ENCODE measurements around the gene UBA52. TPM values are rescaled to one million over a fixed set of nuclear protein-coding genes. Genes with fewer than 3 reads are reported as not detected.

The UBA52 gene
- polyA plus RNA-seq, 1 of the 3 experiments (the other 2 are of a cell fraction), result 2,690 TPM

GRCh38 chr19:18607226-18608101 lies 35.8 kb downstream of the UBA52 start:
- 3% methylated on average over 39 of the region's 68 CpGs for WGBS (ENCODE audit: low lambda C conversion rate)
- POLR2A ChIA-PET, result no interaction called here
- Histone ChIP-seq H3K36me3 (replicated peaks in 1 of 2; ENCODE audit: control insufficient read depth in 1 of 2, insufficient read depth in 2 of 2, low read length in 1 of 2) (no peaks in the 10 kb centered on the region), H4K20me1 (ENCODE audit: insufficient read depth) (no peaks in the 10 kb centered on the region), H3K9me3 (no peaks in the 10 kb centered on the region), H3K4me2 (peak overlapping the region; percentile 66; the same call in 1 of the 2 replicates), H3K4me1 (ENCODE audit: control insufficient read depth in 1 of 2, insufficient read depth in 2 of 2, low read depth in 1 of 2, low read length in 1 of 2) (peaks cover 14 to 15% of the 10 kb centered on the region in 2 experiments; a peak in 2 of 4 replicates), H3K79me2 (ENCODE audit: insufficient read depth) (no peaks in the 10 kb centered on the region), H3K9ac (no peak overlapping the region), H3F3A (replicated peaks; ENCODE audit: insufficient read depth) (peaks cover 27% of the 10 kb centered on the region), H3K4me3 (ENCODE audit: low read depth in 2 of 2, low read length in 1 of 2) (peak overlapping the region in 1 of 2 experiments; percentile 35; a peak in 2 of 4 replicates), H3K27ac (ENCODE audit: low read depth in 2 of 2, low read length in 1 of 2) (no peak overlapping the region), H3K27me3 (ENCODE audit: insufficient read depth) (peaks cover 69% of the 10 kb centered on the region), H2AFZ (ENCODE audit: low read depth) (no peak overlapping the region), H3K9me2 (no peaks in the 10 kb centered on the region)
- CTCF ChIA-PET, result interaction anchor here (1.0 to 1.8 kb wide), 4 partner anchors 13 to 239 kb away, joined by 3 to 6 read pairs (median 4); no protein-coding TSS in a partner anchor
- DNase-seq, result peak; percentile 32
- no peak for TF ChIP-seq GATA2 (CRISPR knock-in tag; IDR thresholded peaks at IDR 0.05)
- TF ChIP-seq TAF1 (IDR thresholded peaks at IDR 0.05; ENCODE audit: borderline replicate concordance, low read depth, low read length), result no peak
- TF ChIP-seq CHD2 (IDR thresholded peaks at IDR 0.05; ENCODE audit: low read length, partially characterized antibody), result no peak

- no peaks in the 10 kb centered on the region for H3K79me2 ChIP-seq (ENCODE audit: insufficient read depth)
- no peak overlapping the region for H3K9ac ChIP-seq
- TF ChIP-seq TCF12 (IDR thresholded peaks at IDR 0.05) (no peak), GATA2 (CRISPR knock-in tag; IDR thresholded peaks at IDR 0.05) (no peak), CTCF (IDR thresholded peaks at IDR 0.05) (no peak), YY1 (IDR thresholded peaks at IDR 0.05; ENCODE audit: low read depth) (no peak), GABPA (IDR thresholded peaks at IDR 0.05; ENCODE audit: low read depth) (no peak), MEF2A (IDR thresholded peaks at IDR 0.05; ENCODE audit: borderline replicate concordance, low read depth) (no peak), RAD21 (IDR thresholded peaks at IDR 0.05; ENCODE audit: low read length) (no peak), SIN3A (IDR thresholded peaks at IDR 0.05; ENCODE audit: borderline replicate concordance, low read depth, low read length) (no peak), FOXJ3 (CRISPR knock-in tag; IDR thresholded peaks at IDR 0.05) (no peak), JUND (IDR thresholded peaks at IDR 0.05) (no peak)
- TF ChIP-seq, protein P1, sequence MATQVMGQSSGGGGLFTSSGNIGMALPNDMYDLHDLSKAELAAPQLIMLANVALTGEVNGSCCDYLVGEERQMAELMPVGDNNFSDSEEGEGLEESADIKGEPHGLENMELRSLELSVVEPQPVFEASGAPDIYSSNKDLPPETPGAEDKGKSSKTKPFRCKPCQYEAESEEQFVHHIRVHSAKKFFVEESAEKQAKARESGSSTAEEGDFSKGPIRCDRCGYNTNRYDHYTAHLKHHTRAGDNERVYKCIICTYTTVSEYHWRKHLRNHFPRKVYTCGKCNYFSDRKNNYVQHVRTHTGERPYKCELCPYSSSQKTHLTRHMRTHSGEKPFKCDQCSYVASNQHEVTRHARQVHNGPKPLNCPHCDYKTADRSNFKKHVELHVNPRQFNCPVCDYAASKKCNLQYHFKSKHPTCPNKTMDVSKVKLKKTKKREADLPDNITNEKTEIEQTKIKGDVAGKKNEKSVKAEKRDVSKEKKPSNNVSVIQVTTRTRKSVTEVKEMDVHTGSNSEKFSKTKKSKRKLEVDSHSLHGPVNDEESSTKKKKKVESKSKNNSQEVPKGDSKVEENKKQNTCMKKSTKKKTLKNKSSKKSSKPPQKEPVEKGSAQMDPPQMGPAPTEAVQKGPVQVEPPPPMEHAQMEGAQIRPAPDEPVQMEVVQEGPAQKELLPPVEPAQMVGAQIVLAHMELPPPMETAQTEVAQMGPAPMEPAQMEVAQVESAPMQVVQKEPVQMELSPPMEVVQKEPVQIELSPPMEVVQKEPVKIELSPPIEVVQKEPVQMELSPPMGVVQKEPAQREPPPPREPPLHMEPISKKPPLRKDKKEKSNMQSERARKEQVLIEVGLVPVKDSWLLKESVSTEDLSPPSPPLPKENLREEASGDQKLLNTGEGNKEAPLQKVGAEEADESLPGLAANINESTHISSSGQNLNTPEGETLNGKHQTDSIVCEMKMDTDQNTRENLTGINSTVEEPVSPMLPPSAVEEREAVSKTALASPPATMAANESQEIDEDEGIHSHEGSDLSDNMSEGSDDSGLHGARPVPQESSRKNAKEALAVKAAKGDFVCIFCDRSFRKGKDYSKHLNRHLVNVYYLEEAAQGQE (IDR thresholded peaks at IDR 0.05; ENCODE audit: low read depth, low read length), result no peak
- TF ChIP-seq, protein P2, sequence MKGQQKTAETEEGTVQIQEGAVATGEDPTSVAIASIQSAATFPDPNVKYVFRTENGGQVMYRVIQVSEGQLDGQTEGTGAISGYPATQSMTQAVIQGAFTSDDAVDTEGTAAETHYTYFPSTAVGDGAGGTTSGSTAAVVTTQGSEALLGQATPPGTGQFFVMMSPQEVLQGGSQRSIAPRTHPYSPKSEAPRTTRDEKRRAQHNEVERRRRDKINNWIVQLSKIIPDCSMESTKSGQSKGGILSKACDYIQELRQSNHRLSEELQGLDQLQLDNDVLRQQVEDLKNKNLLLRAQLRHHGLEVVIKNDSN (IDR thresholded peaks at IDR 0.05; ENCODE audit: borderline replicate concordance, low read depth), result no peak
- H2AFZ ChIP-seq (ENCODE audit: low read depth), result no peak overlapping the region
- H3K27me3 ChIP-seq (ENCODE audit: insufficient read depth), result peaks cover 70% of the 10 kb centered on the region
- H3K4me2 ChIP-seq, result peak overlapping the region; percentile 66; the same call in 1 of the 2 replicates
- H3F3A ChIP-seq (replicated peaks; ENCODE audit: insufficient read depth), result peaks cover 20% of the 10 kb centered on the region
- peaks cover 15 to 17% of the 10 kb centered on the region in 2 experiments; a peak in 2 of 4 replicates for H3K4me1 ChIP-seq (ENCODE audit: control insufficient read depth in 1 of 2, insufficient read depth in 2 of 2, low read depth in 1 of 2, low read length in 1 of 2)
- H3K4me3 ChIP-seq (ENCODE audit: low read depth in 2 of 2, low read length in 1 of 2), result no peak overlapping the region
- WGBS (ENCODE audit: low lambda C conversion rate), result 61% methylated on average over 5 of the region's 5 CpGs
- no peaks in the 10 kb centered on the region for H3K9me2 ChIP-seq
- ChIA-PET CTCF (interaction anchor here (1.0 to 1.4 kb wide), 3 partner anchors 18 to 239 kb away, joined by 3 to 4 read pairs (median 4); no protein-coding TSS in a partner anchor), POLR2A (no interaction called here)
- DNase-seq, result peak; percentile 29
- H4K20me1 ChIP-seq (ENCODE audit: insufficient read depth), result no peaks in the 10 kb centered on the region
- no peaks in the 10 kb centered on the region for H3K36me3 ChIP-seq (replicated peaks in 1 of 2; ENCODE audit: control insufficient read depth in 1 of 2, insufficient read depth in 2 of 2, low read length in 1 of 2)
- H3K27ac ChIP-seq (ENCODE audit: low read depth in 2 of 2, low read length in 1 of 2), result no peak overlapping the region
- H3K9me3 ChIP-seq, result no peaks in the 10 kb centered on the region
These were observed 36.6 kb downstream of the UBA52 start for GRCh38 chr19:18608102-18608804.
